Sigmoid colon (tissue), 7 donors: ENCODE results near the gene ERN2. TPM values are rescaled to one million over a fixed set of nuclear protein-coding genes. Genes with fewer than 3 reads are reported as not detected.

Experiments used
- DNase-seq: peaks from one replicate; pipeline ENCODE4 v3.0.0-alpha.2; 2019
- H3K27ac ChIP-seq, 4 donors: fragments of 200-600 bp; sonication (generic); one replicate each; pipeline ENCODE4 v1.5.1; 2016 to 2019; ENCODE audit warnings: mild to moderate bottlenecking in 1 of 4
- H3K27me3 ChIP-seq, 3 donors: fragments of 200-600 bp; sonication (generic); one replicate each; pipeline ENCODE4 v1.5.1; 2019; ENCODE audit warnings: mild to moderate bottlenecking in 1 of 3
- H3K36me3 ChIP-seq, 4 donors: fragments of 200-600 bp; sonication (generic); one replicate each; pipeline ENCODE4 v1.5.1; 2016 to 2019
- H3K4me1 ChIP-seq, 4 donors: fragments of 200-600 bp; sonication (generic); one replicate each; pipeline ENCODE4 v1.5.1; 2017 to 2019
- H3K4me3 ChIP-seq, 4 donors: fragments of 200-600 bp; sonication (generic); one replicate each; pipeline ENCODE4 v1.5.1; 2017 to 2019; ENCODE audit warnings: mild to moderate bottlenecking in 2 of 4, moderate library complexity in 1 of 4
- H3K9me3 ChIP-seq, 4 donors: fragments of 200-600 bp in 3 of 4; sonication (generic) in 3 of 4; one replicate each; pipeline versions ENCODE4 v1.5.1 to v1.6.1; 2013 to 2019
- EP300 ChIP-seq, 4 donors: sonication (generic); formaldehyde crosslinking; IDR thresholded peaks; one replicate each; pipeline ENCODE4 v1.6.1; 2017; ENCODE audit warnings: antibody characterized with exemption in 4 of 4
- POLR2A ChIP-seq, 2 donors: fragments of 450-650 bp; IDR thresholded peaks; one replicate each; pipeline ENCODE4 v1.6.1; 2016; ENCODE audit warnings: antibody characterized with exemption in 2 of 2, mild to moderate bottlenecking in 2 of 2, moderate library complexity in 2 of 2
- POLR2AphosphoS5 ChIP-seq, 4 donors: sonication (generic); formaldehyde crosslinking; IDR thresholded peaks; one replicate each; pipeline ENCODE4 v1.6.1; 2017; ENCODE audit warnings: antibody characterized with exemption in 4 of 4
- WGBS, 2 donors: extraction: QIAGEN DNeasy Blood & Tissue Kit; methylation state at CpG; one replicate each; pipeline ENCODE4 v1.1.7; 2013; 5-methylcytosine and 5-hydroxymethylcytosine counted together
- intact Hi-C: fragments of 100-400 bp; cut with DNase I; formaldehyde crosslinking; loops from one replicate; pipeline ENCODE4 v1.15.1; 2023
- polyA plus RNA-seq, 3 donors: library from polyadenylated mRNA; stranded (reverse); fragments of 200-250 nt; gene quantifications; one replicate each; pipeline ENCODE4 v1.2.3, GENCODE V29; 2013
- total RNA-seq, 4 donors: library from RNA; depleted of rRNA; stranded (reverse); fragments of >200 nt; gene quantifications; one replicate each; pipeline ENCODE4 v1.1.0, GENCODE V29; 2016
- TF ChIP-seq, protein P1 (sequence below), 4 experiments: fragments of 450-650 bp in 3 of 4; fragments of 200-600 bp in 1 of 4; IDR thresholded peaks; one replicate each; pipeline ENCODE4 v1.5.1; 2016 to 2019; ENCODE audit warnings: antibody characterized with exemption in 4 of 4, mild to moderate bottlenecking in 3 of 4, moderate library complexity in 2 of 4
- donor health status: healthy with polysubstance abuse.
- donor health status: Bipolar disorder and iron deficiency.
- donor health status: healthy.

ERN2 gene
- total and polyA plus RNA-seq, 7 donors = 0.36 to 123 (median 19.9) TPM; not detected in 2

- Histone ChIP-seq H3K9me3 (no peaks in the 10 kb centered on the region), H3K27ac (no peak overlapping the region), H3K27me3 (no peaks in the 10 kb centered on the region), H3K4me3 (no peak overlapping the region), H3K4me1 (no peaks in the 10 kb centered on the region), H3K36me3 (peaks cover 15 to 68% (median 40%) of the 10 kb centered on the region in 4 donors)
- 92 to 96% methylated on average over 16 of the region's 16 CpGs for WGBS, 2 donors
- intact Hi-C loops = no loop called here
- TF ChIP-seq POLR2AphosphoS5 (IDR thresholded peaks at IDR 0.05) (no peak), POLR2A (IDR thresholded peaks at IDR 0.05) (no peak), EP300 (IDR thresholded peaks at IDR 0.05) (no peak)
- TF ChIP-seq, protein P1, sequence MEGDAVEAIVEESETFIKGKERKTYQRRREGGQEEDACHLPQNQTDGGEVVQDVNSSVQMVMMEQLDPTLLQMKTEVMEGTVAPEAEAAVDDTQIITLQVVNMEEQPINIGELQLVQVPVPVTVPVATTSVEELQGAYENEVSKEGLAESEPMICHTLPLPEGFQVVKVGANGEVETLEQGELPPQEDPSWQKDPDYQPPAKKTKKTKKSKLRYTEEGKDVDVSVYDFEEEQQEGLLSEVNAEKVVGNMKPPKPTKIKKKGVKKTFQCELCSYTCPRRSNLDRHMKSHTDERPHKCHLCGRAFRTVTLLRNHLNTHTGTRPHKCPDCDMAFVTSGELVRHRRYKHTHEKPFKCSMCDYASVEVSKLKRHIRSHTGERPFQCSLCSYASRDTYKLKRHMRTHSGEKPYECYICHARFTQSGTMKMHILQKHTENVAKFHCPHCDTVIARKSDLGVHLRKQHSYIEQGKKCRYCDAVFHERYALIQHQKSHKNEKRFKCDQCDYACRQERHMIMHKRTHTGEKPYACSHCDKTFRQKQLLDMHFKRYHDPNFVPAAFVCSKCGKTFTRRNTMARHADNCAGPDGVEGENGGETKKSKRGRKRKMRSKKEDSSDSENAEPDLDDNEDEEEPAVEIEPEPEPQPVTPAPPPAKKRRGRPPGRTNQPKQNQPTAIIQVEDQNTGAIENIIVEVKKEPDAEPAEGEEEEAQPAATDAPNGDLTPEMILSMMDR (IDR thresholded peaks at IDR 0.05) = no peak
- no peak for DNase-seq
Observed at GRCh38 chr16:23687034-23687808, 25.8 kb downstream of the ERN2 start.

- no peak for DNase-seq
- TF ChIP-seq POLR2A (IDR thresholded peaks at IDR 0.05) (no peak), EP300 (IDR thresholded peaks at IDR 0.05) (no peak), POLR2AphosphoS5 (IDR thresholded peaks at IDR 0.05) (no peak)
- TF ChIP-seq, protein P1 (IDR thresholded peaks at IDR 0.05) = no peak
- WGBS, 2 donors = 92 to 95% methylated on average over 3 of the region's 3 CpGs
- Histone ChIP-seq H3K27me3 (no peaks in the 10 kb centered on the region), H3K36me3 (peaks cover 0 to 53% (median 20%) of the 10 kb centered on the region in 4 donors), H3K9me3 (no peaks in the 10 kb centered on the region), H3K27ac (no peak overlapping the region), H3K4me3 (no peak overlapping the region), H3K4me1 (peaks cover 0 to 12% (median 10%) of the 10 kb centered on the region in 4 donors)
- intact Hi-C loops = no loop called here
Observed at GRCh38 chr16:23683487-23683886, 29.5 kb downstream of the ERN2 start.

DNA sequence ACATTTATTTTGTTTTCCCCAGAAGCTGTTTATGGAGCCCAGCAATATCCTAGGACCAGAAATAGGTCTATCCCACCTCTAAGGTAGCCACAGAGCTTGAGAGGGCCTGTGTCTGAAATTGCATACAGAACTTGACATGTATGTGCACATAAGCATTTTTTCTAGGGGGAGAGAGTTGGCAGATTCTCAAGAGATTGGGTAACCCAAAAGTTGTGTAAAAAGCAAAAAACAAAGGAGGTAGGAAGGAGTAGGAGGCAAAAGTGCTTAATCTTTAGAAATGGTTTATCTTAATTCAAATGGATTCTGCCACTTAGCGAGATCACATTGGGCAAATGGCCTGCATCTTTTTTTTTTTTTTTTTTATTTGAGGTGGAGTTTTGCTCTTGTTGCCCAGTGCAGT, 30.8 kb downstream of the ERN2 start:
- TF ChIP-seq, protein P1 (IDR thresholded peaks at IDR 0.05) = no peak
- TF ChIP-seq EP300 (IDR thresholded peaks at IDR 0.05) (no peak), POLR2AphosphoS5 (IDR thresholded peaks at IDR 0.05) (no peak)
- Histone ChIP-seq H3K4me3 (no peak overlapping the region), H3K9me3 (no peaks in the 10 kb centered on the region), H3K36me3 (peaks cover 0 to 40% (median 9%) of the 10 kb centered on the region in 4 donors), H3K4me1 (peaks cover 0 to 19% (median 16%) of the 10 kb centered on the region in 4 donors), H3K27ac (no peak overlapping the region), H3K27me3 (no peaks in the 10 kb centered on the region)
- 92 to 93% methylated on average over 1 of the region's 1 CpG for WGBS, 2 donors
- no peak for DNase-seq
- intact Hi-C loops = no loop called here

GRCh38 chr16:23679986-23680336, 33.1 kb downstream of the ERN2 start:
- intact Hi-C loops = no loop called here
- Histone ChIP-seq H3K27ac (no peak overlapping the region), H3K27me3 (no peaks in the 10 kb centered on the region), H3K9me3 (no peaks in the 10 kb centered on the region), H3K4me3 (no peak overlapping the region), H3K36me3 (peaks cover 0 to 23% (median 5%) of the 10 kb centered on the region in 4 donors), H3K4me1 (peaks cover 0 to 19% (median 16%) of the 10 kb centered on the region in 4 donors)
- no peak for DNase-seq
- WGBS, 2 donors = 55 to 57% methylated on average over 6 of the region's 6 CpGs
- no peak for TF ChIP-seq POLR2AphosphoS5 (IDR thresholded peaks at IDR 0.05)
- no peak for TF ChIP-seq POLR2A (IDR thresholded peaks at IDR 0.05)
- TF ChIP-seq, protein P1 (IDR thresholded peaks at IDR 0.05) = no peak
- TF ChIP-seq EP300 (IDR thresholded peaks at IDR 0.05) = no peak
